ENCODE results near the gene TBC1D22A.
"Not testable (repeated sequence)": the region's sequence is repeated elsewhere in the genome, so short reads cannot be mapped to it uniquely, and the experiment has no call there.

TBC1D22A gene

GRCh38 chr22:47139790-47140119, 377.3 kb downstream of the TBC1D22A start:
- DNase-seq (ENCODE audit: low read depth), result no peak

DNA sequence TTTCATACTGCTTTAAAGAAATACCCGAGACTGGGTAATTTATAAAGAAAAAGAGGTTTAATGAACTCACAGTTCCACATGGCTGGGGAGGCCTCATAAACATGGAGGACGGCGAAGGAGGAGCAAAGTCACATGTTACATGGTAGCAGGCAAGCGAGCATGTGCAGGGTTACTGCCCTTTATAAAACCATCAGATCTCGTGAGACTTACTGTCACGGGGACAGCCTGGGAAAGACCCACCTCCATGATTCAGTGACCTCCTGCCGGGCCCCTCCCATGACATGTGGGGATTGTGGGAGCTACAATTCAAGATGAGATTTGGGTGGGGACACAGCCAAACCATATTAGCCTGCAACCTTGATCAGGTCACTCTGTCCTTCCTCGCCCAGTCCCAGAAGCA, 378.5 kb downstream of the TBC1D22A start:
- not testable (repeated sequence) for DNase-seq (ENCODE audit: low read depth)

DNA sequence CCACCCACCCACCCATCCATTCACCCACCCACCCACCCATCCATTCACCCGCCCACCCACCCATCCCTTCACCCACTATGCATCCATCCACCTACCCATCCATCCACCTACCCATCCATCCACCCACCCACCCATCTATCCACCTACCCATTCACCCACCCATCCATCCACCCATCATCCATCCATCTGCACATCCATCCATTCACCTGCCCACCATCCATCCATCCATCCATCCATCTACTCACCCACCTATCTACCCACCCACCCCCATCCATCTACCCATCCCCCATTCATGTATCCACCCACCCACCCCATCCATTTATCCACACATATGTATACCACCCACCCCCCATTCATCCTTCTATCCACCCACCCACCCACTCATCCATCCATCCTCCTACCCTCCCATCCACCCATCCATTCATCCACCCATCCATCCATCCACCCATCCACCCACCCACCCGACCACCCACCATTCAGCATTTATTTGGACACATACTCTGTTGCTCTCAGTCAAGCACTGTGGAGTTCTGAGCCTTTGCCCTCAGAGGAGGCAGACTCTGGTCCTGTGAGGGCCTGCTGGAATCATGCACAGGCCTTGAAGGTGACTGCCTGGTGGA, 380.1 kb downstream of the TBC1D22A start:
- DNase-seq (ENCODE audit: low read depth), result no peak

GRCh38 chr22:47143249-47143938, 380.9 kb downstream of the TBC1D22A start:
- DNase-seq (ENCODE audit: low read depth), result no peak

DNA sequence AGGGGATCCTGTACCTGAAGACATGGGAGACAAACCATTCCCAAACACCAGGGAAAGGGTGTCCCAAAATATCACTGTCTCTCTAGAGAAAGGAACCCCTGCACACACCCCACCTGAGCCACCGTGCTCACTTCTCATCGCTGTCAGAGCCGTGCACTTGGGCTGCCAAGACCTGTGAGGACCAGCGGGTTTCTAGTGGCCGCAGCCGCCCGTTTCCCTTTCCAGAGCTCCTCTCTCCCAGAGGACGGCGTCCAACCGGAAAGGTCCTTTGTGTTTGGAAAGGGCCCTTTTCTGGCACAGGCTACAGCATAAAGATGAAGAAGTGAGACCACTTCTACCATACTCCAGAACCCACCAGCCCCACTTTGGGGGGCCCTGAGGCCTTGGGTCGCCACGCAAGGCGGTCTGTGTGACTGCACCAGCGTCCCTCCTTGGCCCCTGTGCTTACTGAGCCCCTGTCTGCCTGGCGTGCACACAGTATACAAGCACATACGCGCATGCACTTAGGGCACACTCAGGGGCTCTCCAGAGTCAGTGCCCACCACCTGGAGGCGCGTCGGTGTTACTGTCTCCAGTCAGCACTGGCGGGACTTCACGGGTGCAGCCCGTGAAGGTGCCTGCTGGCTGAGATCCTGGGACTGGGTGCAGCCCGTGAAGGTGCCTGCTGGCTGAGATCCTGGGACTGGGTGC, 381.8 kb downstream of the TBC1D22A start:
- DNase-seq (ENCODE audit: low read depth), result no peak

DNA sequence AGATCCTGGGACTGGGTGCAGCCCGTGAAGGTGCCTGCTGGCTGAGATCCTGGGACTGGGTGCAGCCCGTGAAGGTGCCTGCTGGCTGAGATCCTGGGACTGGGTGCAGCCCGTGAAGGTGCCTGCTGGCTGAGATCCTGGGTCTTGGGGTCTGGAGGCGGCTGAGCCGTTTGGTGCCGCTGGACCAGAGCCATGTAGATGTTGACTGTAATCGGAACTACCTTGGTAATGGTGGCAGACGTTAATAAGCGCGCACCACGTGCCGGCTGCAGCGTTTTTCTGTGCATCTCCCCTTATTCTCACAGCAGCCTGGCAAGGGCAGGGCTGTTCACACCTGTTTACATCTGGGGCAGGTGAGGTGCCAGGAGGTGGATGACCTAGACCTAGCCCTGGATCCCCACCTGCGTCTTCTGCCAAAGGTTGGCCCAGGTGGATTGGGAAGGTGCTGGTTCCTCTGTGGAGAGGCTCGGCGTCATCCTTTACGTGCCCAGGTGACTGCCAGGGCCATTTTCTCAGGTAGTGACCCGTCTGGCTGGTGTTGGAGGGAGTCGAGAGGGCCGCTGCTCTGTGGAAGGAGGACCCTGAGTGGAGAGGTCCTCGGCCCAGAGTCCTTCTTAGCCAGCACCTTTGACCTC, 382.5 kb downstream of the TBC1D22A start:
- DNase-seq (ENCODE audit: low read depth), result no peak

DNA sequence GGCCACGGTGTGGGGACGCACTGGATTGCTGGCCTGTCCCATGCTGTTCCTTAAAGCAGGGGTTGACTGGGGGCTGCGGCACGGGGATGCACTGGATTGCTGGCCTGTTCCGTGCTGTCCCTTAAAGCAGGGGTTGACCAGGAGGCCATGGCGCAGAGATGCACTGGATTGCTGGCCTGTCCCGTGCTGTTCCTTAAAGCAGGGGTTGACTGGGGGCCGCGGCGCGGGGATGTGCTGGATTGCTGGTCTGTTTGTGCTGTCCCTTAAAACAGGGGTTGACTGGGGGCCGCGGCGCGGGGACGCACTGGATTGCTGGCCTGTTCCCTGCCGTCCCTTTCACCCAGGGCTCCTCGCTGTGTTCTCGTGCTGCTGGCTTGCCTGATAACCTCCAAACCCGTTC, 383.4 kb downstream of the TBC1D22A start:
- DNase-seq (ENCODE audit: low read depth), result no peak

DNA sequence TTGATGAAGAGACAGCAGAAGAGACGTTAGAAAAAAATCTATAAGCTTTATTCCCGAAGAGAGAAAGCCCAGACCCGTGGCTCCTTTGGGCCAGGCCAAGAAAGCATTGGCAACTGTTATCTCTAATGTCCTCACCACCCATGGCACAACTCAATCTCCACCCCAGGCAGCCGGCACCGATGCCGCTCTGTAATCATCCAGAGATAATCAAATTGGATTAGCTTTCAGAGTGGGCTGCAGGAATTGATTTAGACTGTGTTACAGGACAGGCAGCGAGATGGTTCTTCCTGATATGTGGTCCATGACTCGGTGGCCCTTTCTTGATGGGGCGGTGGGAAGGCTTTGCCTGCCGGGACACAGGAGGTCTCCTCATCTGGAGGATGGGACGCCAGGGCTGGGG, 383.9 kb downstream of the TBC1D22A start:
- DNase-seq (ENCODE audit: low read depth), result no peak

DNA sequence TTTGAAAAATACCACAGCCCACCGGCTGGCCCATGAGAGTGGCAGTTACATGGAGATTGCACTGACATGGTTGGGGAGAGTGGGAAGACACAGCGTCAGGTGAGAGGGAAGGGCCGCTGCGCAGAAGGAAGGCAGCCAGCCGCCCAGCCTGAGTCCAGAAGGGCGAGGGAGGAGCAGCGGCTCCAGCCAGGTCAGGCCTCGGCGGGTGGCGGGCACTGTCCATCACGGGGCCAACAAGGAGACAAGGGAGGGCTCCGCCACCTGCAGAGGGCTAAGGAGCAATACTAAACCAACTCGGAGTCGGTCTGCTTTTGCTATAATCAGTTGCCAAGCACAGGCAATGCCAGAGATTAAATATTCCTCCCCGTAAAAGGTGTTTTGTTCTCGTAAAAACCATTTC, 384.5 kb downstream of the TBC1D22A start:
- no peak for DNase-seq (ENCODE audit: low read depth)

DNA sequence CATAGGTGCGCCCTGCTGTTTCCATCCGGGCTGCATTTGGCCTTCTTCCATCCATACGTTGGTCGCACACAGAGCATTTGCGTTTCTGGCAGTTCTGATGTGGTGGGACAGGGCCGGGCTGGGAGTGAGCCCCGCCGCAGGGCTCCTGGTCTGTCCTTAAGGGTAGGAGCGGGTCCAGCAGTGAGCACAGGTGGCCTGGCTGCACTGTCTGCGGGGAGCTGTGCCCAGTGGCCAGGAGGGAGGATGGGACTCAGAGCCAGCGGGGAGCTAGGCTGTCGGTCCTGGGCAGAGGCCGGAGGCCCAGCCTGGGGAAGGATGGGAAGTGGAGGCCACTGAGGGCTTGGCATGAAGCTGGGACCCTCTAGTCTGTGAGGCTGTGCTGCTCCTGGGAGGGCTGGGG, 385.1 kb downstream of the TBC1D22A start:
- DNase-seq (ENCODE audit: low read depth), result no peak

GRCh38 chr22:47148510-47148909, 386.1 kb downstream of the TBC1D22A start:
- no peak for DNase-seq (ENCODE audit: low read depth)

- no peak for DNase-seq (ENCODE audit: low read depth)
Measured at GRCh38 chr22:47148956-47149728, 386.7 kb downstream of the TBC1D22A start.

DNA sequence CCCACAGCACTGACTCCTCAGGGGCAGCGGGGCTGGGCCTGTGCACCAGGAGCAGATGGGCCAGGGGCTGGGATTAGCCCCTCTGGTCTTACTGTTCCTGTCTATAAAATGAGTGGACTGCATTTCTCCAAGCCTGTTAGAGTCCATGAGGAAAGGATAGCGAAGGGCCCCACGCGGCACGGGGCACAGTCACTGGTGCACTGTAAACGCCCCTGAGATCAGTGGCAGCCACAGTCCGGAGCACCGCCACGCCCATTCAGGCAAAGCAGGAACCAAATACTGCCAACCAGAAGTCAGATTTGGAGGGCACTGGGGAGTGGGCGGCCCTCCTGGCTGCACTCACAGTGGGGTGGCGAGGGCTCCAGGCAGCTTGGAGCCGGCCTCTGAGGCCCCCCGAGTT, 387.5 kb downstream of the TBC1D22A start:
- no peak for DNase-seq (ENCODE audit: low read depth)

DNA sequence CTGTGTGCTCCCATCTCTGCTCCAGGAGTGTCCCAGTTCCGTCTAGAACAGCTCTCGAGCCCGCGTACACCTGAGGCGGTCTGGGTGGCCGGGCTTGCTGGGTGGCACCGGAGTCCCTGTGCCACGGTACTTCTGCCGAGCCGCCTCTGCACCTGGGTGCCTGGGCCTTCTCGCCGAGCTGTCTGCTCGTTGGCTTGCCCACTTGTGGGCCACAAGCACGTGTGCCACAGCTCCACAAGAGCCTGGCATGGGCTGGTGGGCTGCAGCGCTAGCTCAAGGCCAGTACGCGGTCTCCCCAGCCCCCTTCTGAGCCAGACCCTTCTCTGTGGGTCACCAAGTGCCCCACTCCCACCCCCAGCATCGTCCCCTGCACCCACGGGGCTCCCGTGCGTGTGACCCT, 388.0 kb downstream of the TBC1D22A start:
- no peak for DNase-seq (ENCODE audit: low read depth)

- no peak for DNase-seq (ENCODE audit: low read depth)
Measured at GRCh38 chr22:47151064-47151463, 388.6 kb downstream of the TBC1D22A start.

GRCh38 chr22:47151490-47151889, 389.0 kb downstream of the TBC1D22A start:
- DNase-seq (ENCODE audit: low read depth), result no peak

DNA sequence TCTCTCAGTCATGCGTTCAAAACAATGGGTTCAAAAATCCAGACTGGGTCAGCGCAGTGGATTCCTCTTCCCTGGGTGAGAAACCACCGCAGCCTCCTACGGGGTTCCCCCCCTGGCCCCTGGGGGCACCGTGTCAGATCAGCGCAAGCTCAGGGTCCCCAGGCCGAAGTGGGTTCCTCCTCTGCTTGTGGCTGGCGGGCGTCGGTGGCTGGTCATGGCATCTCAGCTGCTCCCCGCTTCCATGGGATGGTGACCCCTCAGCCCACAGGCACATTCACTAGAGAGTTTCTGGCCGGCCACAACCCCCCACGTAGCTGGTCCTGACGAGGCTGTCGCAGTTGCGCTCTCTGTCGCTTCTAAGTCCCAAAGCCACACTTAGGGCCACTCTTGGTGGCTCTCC, 389.8 kb downstream of the TBC1D22A start:
- DNase-seq (ENCODE audit: low read depth), result no peak

DNA sequence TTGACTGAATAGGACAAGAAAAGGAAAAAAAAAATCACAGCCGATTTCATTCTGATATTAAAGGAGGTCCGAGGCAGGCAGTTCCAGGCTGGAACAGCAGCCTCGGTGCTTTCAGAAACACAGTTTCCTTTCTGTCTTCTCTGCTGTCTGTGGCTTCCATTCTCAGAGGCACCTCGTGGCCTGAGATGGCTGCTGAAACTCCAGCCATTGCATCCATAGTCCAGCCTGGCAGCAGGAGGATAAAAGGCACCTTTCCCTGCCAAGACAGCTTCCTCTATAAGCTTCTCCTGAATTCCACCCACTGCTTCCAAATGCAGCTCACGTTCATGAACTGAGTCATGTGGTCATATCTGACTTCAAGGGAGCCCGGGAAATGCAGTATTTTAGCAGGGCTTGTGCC, 390.5 kb downstream of the TBC1D22A start:
- no peak for DNase-seq (ENCODE audit: low read depth)

GRCh38 chr22:47153854-47154525, 391.5 kb downstream of the TBC1D22A start:
- no peak for DNase-seq (ENCODE audit: low read depth)

DNA sequence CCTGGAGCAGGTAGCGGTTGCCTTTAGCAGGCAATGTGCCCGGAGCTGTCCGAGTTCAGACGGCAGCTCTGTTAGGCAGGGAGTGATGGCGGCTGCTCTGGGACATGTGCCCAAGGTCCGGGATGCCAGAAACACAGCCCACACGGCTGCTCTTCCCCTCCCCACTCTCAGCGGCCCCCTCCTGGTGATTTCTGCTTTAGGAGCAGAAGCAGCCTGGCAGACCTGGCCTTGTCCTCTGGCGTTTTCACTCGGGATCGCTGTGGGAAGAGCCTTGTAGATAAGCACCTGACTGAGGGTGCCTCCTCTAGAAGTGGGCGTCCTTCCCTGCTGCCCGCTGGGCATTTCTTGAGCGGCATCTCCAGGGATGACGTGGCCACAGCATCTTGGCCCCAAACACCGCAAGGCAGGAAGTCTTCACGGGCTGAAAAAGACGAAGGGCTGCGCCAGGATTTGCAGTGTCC, 392.2 kb downstream of the TBC1D22A start:
- DNase-seq (ENCODE audit: low read depth), result no peak

DNA sequence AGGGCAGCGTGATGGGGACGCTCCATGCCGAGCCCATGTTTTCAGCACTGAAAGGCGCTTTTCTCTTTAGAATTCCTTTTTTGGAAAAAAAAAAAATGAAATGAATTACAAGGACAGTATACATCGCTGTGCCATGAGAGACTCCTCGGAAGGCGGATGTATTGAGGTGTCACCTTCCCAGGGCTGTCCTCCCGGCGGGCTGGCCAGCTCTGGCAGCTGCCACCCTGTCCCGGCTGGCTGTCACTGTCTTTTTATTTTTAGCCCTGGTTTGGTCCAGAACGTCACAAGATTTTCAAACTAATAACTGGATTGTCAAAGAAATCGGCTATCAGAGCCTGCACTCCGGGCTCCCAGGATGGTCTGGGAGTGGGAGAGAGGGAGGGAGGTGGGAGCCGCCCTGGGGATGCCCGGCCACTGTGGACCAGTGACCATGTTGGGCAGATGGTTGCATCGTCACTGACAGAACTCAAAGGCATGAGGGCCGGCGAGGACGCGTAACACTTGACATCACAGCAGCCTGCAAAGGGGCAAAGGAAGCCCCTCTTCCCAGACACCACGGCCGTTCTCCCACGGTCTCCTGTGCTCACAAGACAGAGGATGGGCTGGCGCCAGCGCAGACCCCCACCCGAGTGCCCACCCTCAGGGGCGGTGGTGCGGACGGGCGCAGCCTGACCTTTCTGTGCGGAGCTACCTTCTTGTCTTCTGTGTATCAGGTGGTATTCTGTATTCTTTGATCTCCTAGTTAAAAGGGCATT, 392.9 kb downstream of the TBC1D22A start:
- DNase-seq (ENCODE audit: low read depth), result no peak

All from activated T-cell treated with anti-CD3 and anti-CD28 coated beads for 1 hour (primary cell).